ENCODE data around the gene NAV2.

DNA sequence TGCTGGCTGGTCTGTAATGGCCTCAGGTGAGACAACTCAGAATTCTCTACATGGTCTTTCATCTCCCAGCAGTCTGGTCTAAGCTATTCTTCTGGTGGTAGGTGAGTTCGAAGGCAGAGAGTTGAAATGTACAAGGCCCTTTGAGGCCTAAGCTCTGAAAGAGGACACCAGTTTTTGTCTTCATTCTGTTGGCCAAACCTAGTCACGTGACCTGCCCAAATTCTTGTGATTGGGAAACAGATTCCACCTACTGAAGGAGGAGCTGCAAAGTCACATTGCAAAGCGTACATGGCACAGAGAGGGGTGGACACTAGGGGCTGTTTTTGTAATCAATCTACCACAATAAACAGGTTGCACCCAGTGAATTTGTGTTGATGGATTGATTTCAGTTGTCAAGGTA is 193.5 kb downstream of the NAV2 start:
- TF ChIP-seq, protein P1, sequence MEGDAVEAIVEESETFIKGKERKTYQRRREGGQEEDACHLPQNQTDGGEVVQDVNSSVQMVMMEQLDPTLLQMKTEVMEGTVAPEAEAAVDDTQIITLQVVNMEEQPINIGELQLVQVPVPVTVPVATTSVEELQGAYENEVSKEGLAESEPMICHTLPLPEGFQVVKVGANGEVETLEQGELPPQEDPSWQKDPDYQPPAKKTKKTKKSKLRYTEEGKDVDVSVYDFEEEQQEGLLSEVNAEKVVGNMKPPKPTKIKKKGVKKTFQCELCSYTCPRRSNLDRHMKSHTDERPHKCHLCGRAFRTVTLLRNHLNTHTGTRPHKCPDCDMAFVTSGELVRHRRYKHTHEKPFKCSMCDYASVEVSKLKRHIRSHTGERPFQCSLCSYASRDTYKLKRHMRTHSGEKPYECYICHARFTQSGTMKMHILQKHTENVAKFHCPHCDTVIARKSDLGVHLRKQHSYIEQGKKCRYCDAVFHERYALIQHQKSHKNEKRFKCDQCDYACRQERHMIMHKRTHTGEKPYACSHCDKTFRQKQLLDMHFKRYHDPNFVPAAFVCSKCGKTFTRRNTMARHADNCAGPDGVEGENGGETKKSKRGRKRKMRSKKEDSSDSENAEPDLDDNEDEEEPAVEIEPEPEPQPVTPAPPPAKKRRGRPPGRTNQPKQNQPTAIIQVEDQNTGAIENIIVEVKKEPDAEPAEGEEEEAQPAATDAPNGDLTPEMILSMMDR (IDR thresholded peaks at IDR 0.05), result no peak
- no peak for TF ChIP-seq EZH2 (IDR thresholded peaks at IDR 0.05)

Data from neural progenitor cell (in vitro differentiated cells).